ENCODE results near the gene TEDDM1.

TEDDM1 gene

DNA sequence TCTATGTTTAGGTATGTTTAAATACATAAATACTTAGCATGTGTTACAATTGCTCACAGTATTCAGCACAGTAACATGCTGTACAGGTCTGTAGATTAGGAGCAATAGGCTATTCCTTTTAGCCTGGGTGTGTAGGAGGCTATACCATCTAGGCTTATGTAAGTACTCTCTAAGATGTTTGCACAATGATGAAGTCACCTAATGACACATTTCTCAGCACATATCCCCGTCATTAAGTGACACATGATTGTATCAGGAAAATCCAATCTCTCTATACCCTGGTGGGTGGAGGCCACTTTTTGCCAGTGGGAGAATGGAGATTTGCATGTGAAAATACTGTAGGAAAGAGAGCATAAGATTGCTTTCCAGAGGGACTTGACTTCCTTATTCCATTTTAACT lies 5.5 kb upstream of the TEDDM1 start:
- Histone ChIP-seq H3K9ac (ENCODE audit: insufficient read length, low read depth) (no peak overlapping the region), H3K27me3 (ENCODE audit: insufficient read depth, insufficient read length) (no peaks in the 10 kb centered on the region), H3K9me3 (ENCODE audit: insufficient read depth, low read length) (peaks cover 17% of the 10 kb centered on the region), H3K4me1 (ENCODE audit: insufficient read depth, insufficient read length) (peaks cover 3% of the 10 kb centered on the region), H3K4me3 (ENCODE audit: insufficient read length, low read depth) (no peak overlapping the region), H3K36me3 (ENCODE audit: insufficient read depth, insufficient read length, low read length) (no peaks in the 10 kb centered on the region)
- DNase-seq (ENCODE audit: low read depth, low spot score): no peak
- no peak for TF ChIP-seq YY1 (IDR thresholded peaks at IDR 0.05; ENCODE audit: insufficient read depth, insufficient read length)
- no peak for TF ChIP-seq ZNF274 (IDR thresholded peaks at IDR 0.05; ENCODE audit: low read depth, low read length)
- TF ChIP-seq SUZ12 (IDR thresholded peaks at IDR 0.05; ENCODE audit: extremely low read depth, insufficient read depth, insufficient read length): no peak

DNA sequence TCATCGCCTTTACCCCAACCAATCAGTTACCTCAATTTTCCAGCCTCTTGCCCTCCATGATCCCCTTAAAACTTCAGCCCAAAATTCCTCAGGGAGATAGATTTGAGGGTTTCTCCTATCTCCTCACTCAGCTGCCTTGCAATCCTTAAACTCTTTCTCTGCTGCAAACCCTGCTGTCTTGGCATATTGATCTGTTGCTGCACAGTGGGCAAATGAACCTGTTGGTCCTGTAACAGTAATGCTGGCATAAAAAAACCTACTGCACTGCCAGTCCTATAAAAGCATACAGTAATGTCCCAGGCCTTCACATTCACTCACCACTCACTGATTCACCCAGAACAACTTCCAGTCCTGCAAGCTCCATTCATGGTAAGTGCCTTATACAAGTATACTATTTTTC lies 5.1 kb upstream of the TEDDM1 start:
- Histone ChIP-seq H3K9ac (ENCODE audit: insufficient read length, low read depth) (no peak overlapping the region), H3K4me3 (ENCODE audit: insufficient read length, low read depth) (no peak overlapping the region), H3K36me3 (ENCODE audit: insufficient read depth, insufficient read length, low read length) (no peaks in the 10 kb centered on the region), H3K4me1 (ENCODE audit: insufficient read depth, insufficient read length) (peaks cover 3% of the 10 kb centered on the region), H3K9me3 (ENCODE audit: insufficient read depth, low read length) (peaks cover 17% of the 10 kb centered on the region), H3K27me3 (ENCODE audit: insufficient read depth, insufficient read length) (no peaks in the 10 kb centered on the region)
- no peak for DNase-seq (ENCODE audit: low read depth, low spot score)
- TF ChIP-seq SUZ12 (IDR thresholded peaks at IDR 0.05; ENCODE audit: extremely low read depth, insufficient read depth, insufficient read length): no peak
- no peak for TF ChIP-seq ZNF274 (IDR thresholded peaks at IDR 0.05; ENCODE audit: low read depth, low read length)
- no peak for TF ChIP-seq YY1 (IDR thresholded peaks at IDR 0.05; ENCODE audit: insufficient read depth, insufficient read length)

DNA sequence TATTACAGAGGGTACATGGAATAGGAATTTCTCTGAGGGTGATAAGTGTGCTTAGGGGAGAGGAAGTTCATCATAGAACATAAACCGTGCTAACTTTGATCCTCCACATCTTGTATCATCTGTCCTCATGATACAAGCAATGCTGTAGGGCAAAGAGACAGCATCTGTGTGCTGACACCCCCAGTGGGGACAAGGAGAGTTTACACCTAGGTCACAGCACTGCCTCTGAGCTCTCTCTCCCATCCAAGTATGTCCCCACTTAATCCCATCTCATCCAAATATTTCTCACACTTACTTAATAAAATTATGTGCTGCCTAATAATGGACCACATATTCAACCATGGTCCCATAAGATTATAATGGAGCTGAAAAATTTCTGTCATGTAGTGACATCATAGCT lies 4.3 kb upstream of the TEDDM1 start:
- no peak for DNase-seq (ENCODE audit: low read depth, low spot score)
- Histone ChIP-seq H3K4me3 (ENCODE audit: insufficient read length, low read depth) (no peak overlapping the region), H3K9me3 (ENCODE audit: insufficient read depth, low read length) (peaks cover 17% of the 10 kb centered on the region), H3K27me3 (ENCODE audit: insufficient read depth, insufficient read length) (no peaks in the 10 kb centered on the region), H3K9ac (ENCODE audit: insufficient read length, low read depth) (no peak overlapping the region), H3K36me3 (ENCODE audit: insufficient read depth, insufficient read length, low read length) (no peaks in the 10 kb centered on the region), H3K4me1 (ENCODE audit: insufficient read depth, insufficient read length) (peaks cover 3% of the 10 kb centered on the region)
- TF ChIP-seq YY1 (IDR thresholded peaks at IDR 0.05; ENCODE audit: insufficient read depth, insufficient read length) (no peak), ZNF274 (IDR thresholded peaks at IDR 0.05; ENCODE audit: low read depth, low read length) (no peak), SUZ12 (IDR thresholded peaks at IDR 0.05; ENCODE audit: extremely low read depth, insufficient read depth, insufficient read length) (no peak)

DNA sequence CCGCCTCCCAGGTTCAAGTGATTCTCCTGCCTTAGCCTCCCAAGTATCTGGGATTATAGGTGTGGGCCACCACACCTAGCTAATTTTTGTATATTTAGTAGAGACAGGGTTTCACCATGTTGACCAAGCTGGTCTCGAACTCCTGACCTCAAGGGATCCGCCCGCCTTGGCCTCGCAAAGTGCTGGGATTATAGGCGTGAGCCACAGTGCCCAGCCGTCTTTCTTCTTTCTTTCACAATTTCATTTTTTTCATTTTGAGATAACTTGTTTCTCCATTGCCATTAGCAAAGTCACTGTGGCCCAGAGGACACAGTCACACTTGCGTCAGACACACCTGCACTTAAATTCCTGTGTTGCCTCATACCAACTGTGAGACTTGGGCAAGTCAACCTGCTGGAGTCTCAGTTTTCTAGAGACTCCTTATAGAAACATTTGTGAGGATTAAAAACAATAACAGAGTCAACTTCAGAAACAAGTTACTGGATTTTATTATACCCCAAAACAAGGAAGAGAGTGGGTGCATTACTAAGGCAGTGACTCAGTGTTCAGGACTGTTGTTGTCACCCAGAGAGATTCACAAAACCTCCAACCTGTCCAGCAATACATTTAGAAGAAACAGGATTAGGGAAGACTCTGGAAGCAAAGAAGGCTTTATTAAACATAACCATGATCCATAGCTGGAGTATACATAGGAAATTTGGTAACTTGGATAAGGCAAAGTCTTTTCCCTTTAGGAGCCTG lies 2.6 kb downstream of the TEDDM1 start:
- Histone ChIP-seq H3K27me3 (ENCODE audit: insufficient read depth, insufficient read length) (peaks cover 5% of the 10 kb centered on the region), H3K36me3 (ENCODE audit: insufficient read depth, insufficient read length, low read length) (no peaks in the 10 kb centered on the region), H3K9me3 (ENCODE audit: insufficient read depth, low read length) (no peaks in the 10 kb centered on the region), H3K4me3 (ENCODE audit: insufficient read length, low read depth) (no peak overlapping the region), H3K9ac (ENCODE audit: insufficient read length, low read depth) (no peak overlapping the region), H3K4me1 (ENCODE audit: insufficient read depth, insufficient read length) (no peaks in the 10 kb centered on the region)
- no peak for DNase-seq (ENCODE audit: low read depth, low spot score)
- TF ChIP-seq SUZ12 (IDR thresholded peaks at IDR 0.05; ENCODE audit: extremely low read depth, insufficient read depth, insufficient read length) (no peak), YY1 (IDR thresholded peaks at IDR 0.05; ENCODE audit: insufficient read depth, insufficient read length) (no peak), ZNF274 (IDR thresholded peaks at IDR 0.05; ENCODE audit: low read depth, low read length) (no peak)

DNA sequence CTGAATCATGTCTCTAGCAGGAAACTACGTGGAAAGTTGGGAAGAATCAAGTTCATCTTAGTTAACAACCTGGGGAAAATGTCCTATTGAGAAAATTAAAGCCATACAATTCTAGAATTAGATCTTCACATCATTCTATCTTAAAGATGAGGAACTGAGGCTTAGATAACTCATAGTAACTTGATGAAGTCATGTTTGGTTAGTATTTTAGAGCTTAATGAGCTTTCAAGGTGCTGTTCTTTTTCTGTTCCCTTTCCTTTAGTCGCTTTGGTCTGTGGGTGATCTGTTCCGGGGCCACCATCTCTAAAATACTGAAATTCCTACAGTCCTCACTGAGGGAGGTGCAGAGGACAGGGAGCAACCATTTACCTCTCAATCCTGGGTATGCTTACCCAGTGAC lies 4.6 kb downstream of the TEDDM1 start:
- DNase-seq (ENCODE audit: low read depth, low spot score): no peak
- Histone ChIP-seq H3K9ac (ENCODE audit: insufficient read length, low read depth) (no peak overlapping the region), H3K27me3 (ENCODE audit: insufficient read depth, insufficient read length) (peaks cover 5% of the 10 kb centered on the region), H3K36me3 (ENCODE audit: insufficient read depth, insufficient read length, low read length) (no peaks in the 10 kb centered on the region), H3K9me3 (ENCODE audit: insufficient read depth, low read length) (no peaks in the 10 kb centered on the region), H3K4me1 (ENCODE audit: insufficient read depth, insufficient read length) (peaks cover 2% of the 10 kb centered on the region), H3K4me3 (ENCODE audit: insufficient read length, low read depth) (no peak overlapping the region)
- no peak for TF ChIP-seq ZNF274 (IDR thresholded peaks at IDR 0.05; ENCODE audit: low read depth, low read length)
- no peak for TF ChIP-seq SUZ12 (IDR thresholded peaks at IDR 0.05; ENCODE audit: extremely low read depth, insufficient read depth, insufficient read length)
- no peak for TF ChIP-seq YY1 (IDR thresholded peaks at IDR 0.05; ENCODE audit: insufficient read depth, insufficient read length)

DNA sequence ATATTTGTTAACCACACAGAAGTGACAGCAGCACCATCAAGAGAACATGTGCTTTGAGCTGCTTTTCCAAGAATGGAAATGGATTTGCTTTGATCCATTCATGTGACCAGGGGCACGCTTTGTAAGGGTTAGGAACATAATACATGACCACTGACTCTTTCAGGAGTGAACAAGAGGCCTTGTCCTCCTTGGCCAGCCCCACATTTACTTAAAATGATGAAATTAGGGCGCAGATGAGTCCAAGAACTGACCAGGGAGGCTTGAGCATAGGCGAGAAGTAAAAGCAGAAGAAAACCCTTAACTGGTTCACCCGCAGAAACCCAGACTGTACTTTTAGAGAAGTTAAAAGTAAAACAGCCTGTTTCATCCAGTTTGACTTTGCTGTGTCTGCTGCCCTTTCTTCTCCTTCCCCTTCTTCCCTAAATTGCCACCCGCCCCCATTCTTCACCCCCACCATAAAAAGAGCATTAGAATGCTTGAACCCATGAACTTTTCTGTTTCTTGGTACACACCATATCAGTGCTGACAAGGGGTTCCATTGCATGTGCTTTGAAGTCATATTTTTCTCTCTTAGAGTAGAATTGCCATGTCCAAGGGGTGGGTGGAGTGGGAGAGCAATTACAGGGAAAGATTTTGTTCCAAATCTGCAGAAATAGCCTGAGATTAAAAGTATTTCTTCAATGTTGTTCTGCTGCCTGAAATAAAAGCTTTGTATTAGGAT lies 6.3 kb downstream of the TEDDM1 start:
- TF ChIP-seq ZNF274 (IDR thresholded peaks at IDR 0.05; ENCODE audit: low read depth, low read length) (no peak), YY1 (IDR thresholded peaks at IDR 0.05; ENCODE audit: insufficient read depth, insufficient read length) (no peak), SUZ12 (IDR thresholded peaks at IDR 0.05; ENCODE audit: extremely low read depth, insufficient read depth, insufficient read length) (no peak)
- no peak for DNase-seq (ENCODE audit: low read depth, low spot score)
- H3K36me3 ChIP-seq (ENCODE audit: insufficient read depth, insufficient read length, low read length): peaks cover 15% of the 10 kb centered on the region
- no peaks in the 10 kb centered on the region for H3K9me3 ChIP-seq (ENCODE audit: insufficient read depth, low read length)
- no peak overlapping the region for H3K4me3 ChIP-seq (ENCODE audit: insufficient read length, low read depth)
- peaks cover 2% of the 10 kb centered on the region for H3K4me1 ChIP-seq (ENCODE audit: insufficient read depth, insufficient read length)
- peaks cover 5% of the 10 kb centered on the region for H3K27me3 ChIP-seq (ENCODE audit: insufficient read depth, insufficient read length)
- no peak overlapping the region for H3K9ac ChIP-seq (ENCODE audit: insufficient read length, low read depth)
